HG02981 (cell line): ENCODE measurements around the gene POU6F2.

Source experiments
- ATAC-seq: cut with Tn5 transposase; IDR thresholded peaks from one replicate; pipeline ENCODE4 v1.9.1; 2021; ENCODE audit warnings: mild to moderate bottlenecking, moderate library complexity; ENCODE audit not compliant: unreplicated experiment

The POU6F2 gene

GRCh38 chr7:39102234-39102633, 124.5 kb downstream of the POU6F2 start:
- ATAC-seq, result no peak

GRCh38 chr7:39105720-39106119, 128.0 kb downstream of the POU6F2 start:
- ATAC-seq, result no peak

- no peak for ATAC-seq
Observed at GRCh38 chr7:39125846-39126245, 148.1 kb downstream of the POU6F2 start.

- no peak for ATAC-seq
Observed at GRCh38 chr7:39127058-39127457, 149.3 kb downstream of the POU6F2 start.

- no peak for ATAC-seq
Observed at GRCh38 chr7:39128287-39128843, 150.7 kb downstream of the POU6F2 start.

- no peak for ATAC-seq
Observed at GRCh38 chr7:39130274-39130673, 152.6 kb downstream of the POU6F2 start.

GRCh38 chr7:39130857-39131526, 153.3 kb downstream of the POU6F2 start:
- ATAC-seq, result no peak

GRCh38 chr7:39132306-39132705, 154.6 kb downstream of the POU6F2 start:
- no peak for ATAC-seq

- ATAC-seq, result no peak
Observed at GRCh38 chr7:39133088-39133487, 155.4 kb downstream of the POU6F2 start.

- no peak for ATAC-seq
Observed at GRCh38 chr7:39137480-39137879, 159.8 kb downstream of the POU6F2 start.

- no peak for ATAC-seq
Observed at GRCh38 chr7:39142750-39143149, 165.0 kb downstream of the POU6F2 start.

GRCh38 chr7:39144420-39144819, 166.7 kb downstream of the POU6F2 start:
- no peak for ATAC-seq

GRCh38 chr7:39145283-39145682, 167.6 kb downstream of the POU6F2 start:
- ATAC-seq, result no peak

GRCh38 chr7:39145935-39146334, 168.2 kb downstream of the POU6F2 start:
- ATAC-seq, result no peak

GRCh38 chr7:39152701-39153100, 175.0 kb downstream of the POU6F2 start:
- no peak for ATAC-seq

- no peak for ATAC-seq
Observed at GRCh38 chr7:39153113-39153512, 175.4 kb downstream of the POU6F2 start.

- no peak for ATAC-seq
Observed at GRCh38 chr7:39153647-39154046, 175.9 kb downstream of the POU6F2 start.

- no peak for ATAC-seq
Observed at GRCh38 chr7:39154815-39155214, 177.1 kb downstream of the POU6F2 start.

GRCh38 chr7:39158367-39158766, 180.7 kb downstream of the POU6F2 start:
- no peak for ATAC-seq

- no peak for ATAC-seq
Observed at GRCh38 chr7:39161903-39162302, 184.2 kb downstream of the POU6F2 start.

- no peak for ATAC-seq
Observed at GRCh38 chr7:39164887-39165286, 187.2 kb downstream of the POU6F2 start.

- ATAC-seq, result no peak
Observed at GRCh38 chr7:39168403-39169098, 190.8 kb downstream of the POU6F2 start.
